Measurements from ENCODE around the gene FNIP2. TPM values are rescaled to one million over a fixed set of nuclear protein-coding genes. Genes with fewer than 3 reads are reported as not detected.

The FNIP2 gene
- total RNA-seq, 2 experiments from 2014 or later: 0.09 to 1.0 TPM

DNA sequence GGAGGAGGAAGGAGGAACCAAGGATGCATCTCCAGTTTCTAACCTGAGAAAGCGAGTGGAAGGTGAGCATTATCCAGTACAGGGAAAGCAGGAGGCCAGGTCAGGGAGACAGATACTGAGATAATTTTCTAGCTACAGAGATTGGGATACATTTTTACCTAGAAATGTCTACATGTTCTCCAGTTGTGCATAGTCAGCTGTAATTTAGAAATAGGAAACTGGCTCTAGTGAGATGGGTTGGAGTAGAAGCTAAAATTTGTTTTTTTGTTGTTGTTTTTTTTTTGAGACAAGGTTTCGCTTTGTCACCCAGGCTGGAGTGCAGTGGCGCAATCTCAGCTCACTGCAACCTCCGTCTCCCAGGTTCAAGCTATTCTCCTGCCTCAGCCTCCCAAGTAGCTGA lies 71.3 kb downstream of the FNIP2 start:
- Histone ChIP-seq H3K4me1 (ENCODE audit: insufficient read depth, low read length, poor library complexity, severe bottlenecking) (no peaks in the 10 kb centered on the region), H3K4me3 (ENCODE audit: low read depth, low read length, poor library complexity, severe bottlenecking) (no peak overlapping the region), H3K36me3 (ENCODE audit: insufficient read depth, low read length) (no peaks in the 10 kb centered on the region), H4K20me1 (ENCODE audit: insufficient read depth, low read length) (no peaks in the 10 kb centered on the region), H3K4me2 (ENCODE audit: low read length) (no peak overlapping the region), H2AFZ (ENCODE audit: low read length) (no peak overlapping the region), H3K9me2 (ENCODE audit: insufficient read depth, low read length) (no peaks in the 10 kb centered on the region), H3K27ac (ENCODE audit: low read depth, low read length, poor library complexity, severe bottlenecking) (no peak overlapping the region), H3K79me2 (ENCODE audit: insufficient read depth, low read depth, low read length) (no peaks in the 10 kb centered on the region), H3K9me3 (ENCODE audit: low read length) (no peaks in the 10 kb centered on the region)
- no TSS peak for BruUV-seq (replicated peaks)
- POLR2A ChIA-PET: interaction anchor here (0.6 to 1.1 kb wide), 3 partner anchors 12 to 572 kb away, joined by 3 to 5 read pairs (median 3); no protein-coding TSS in a partner anchor
- CTCF ChIA-PET (ENCODE audit: unreplicated experiment): no interaction called here
- TF ChIP-seq, protein P1, sequence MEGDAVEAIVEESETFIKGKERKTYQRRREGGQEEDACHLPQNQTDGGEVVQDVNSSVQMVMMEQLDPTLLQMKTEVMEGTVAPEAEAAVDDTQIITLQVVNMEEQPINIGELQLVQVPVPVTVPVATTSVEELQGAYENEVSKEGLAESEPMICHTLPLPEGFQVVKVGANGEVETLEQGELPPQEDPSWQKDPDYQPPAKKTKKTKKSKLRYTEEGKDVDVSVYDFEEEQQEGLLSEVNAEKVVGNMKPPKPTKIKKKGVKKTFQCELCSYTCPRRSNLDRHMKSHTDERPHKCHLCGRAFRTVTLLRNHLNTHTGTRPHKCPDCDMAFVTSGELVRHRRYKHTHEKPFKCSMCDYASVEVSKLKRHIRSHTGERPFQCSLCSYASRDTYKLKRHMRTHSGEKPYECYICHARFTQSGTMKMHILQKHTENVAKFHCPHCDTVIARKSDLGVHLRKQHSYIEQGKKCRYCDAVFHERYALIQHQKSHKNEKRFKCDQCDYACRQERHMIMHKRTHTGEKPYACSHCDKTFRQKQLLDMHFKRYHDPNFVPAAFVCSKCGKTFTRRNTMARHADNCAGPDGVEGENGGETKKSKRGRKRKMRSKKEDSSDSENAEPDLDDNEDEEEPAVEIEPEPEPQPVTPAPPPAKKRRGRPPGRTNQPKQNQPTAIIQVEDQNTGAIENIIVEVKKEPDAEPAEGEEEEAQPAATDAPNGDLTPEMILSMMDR (conservative IDR thresholded peaks at IDR 0.05; ENCODE audit: low read length): no peak
- no peak for TF ChIP-seq EZH2phosphoT487 (IDR thresholded peaks at IDR 0.05; ENCODE audit: borderline replicate concordance, low read depth, low read length)
- no peak for DNase-seq (ENCODE audit: low spot score)
- intact Hi-C loops (cut with micrococcal nuclease; ENCODE audit: unreplicated experiment): no loop called here

DNA sequence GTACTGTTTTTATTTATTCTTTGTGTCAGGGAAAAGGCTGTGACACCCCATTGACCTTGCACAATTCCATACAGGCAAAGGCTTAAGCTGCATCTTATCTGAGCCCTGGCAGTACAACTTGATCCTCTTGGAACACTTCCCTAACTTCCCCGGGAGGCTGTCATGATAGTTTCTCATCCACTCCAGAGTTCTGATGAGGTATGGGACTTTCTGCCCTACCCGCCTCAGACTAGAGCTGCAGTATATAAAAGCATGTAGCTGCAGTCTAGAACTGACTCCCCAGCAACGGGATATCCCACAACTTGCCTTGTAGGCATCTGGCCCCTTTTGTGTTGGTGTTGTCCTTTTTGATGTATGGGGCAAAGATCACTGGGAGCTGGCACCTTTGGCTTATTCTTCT lies 72.7 kb downstream of the FNIP2 start:
- H3K9me3 ChIP-seq (ENCODE audit: low read length): no peaks in the 10 kb centered on the region
- DNase-seq (ENCODE audit: low spot score): no peak
- H3K4me2 ChIP-seq (ENCODE audit: low read length): no peak overlapping the region
- no peaks in the 10 kb centered on the region for H3K79me2 ChIP-seq (ENCODE audit: insufficient read depth, low read depth, low read length)
- no peaks in the 10 kb centered on the region for H4K20me1 ChIP-seq (ENCODE audit: insufficient read depth, low read length)
- H2AFZ ChIP-seq (ENCODE audit: low read length): no peak overlapping the region
- POLR2A ChIA-PET: interaction anchor here (1.6 kb wide), 1 partner anchor 8 kb away, joined by 3 read pairs; no protein-coding TSS in a partner anchor
- intact Hi-C loops (cut with micrococcal nuclease; ENCODE audit: unreplicated experiment): no loop called here
- H3K9me2 ChIP-seq (ENCODE audit: insufficient read depth, low read length): no peaks in the 10 kb centered on the region
- no TSS peak for BruUV-seq (replicated peaks)
- no peak overlapping the region for H3K4me3 ChIP-seq (ENCODE audit: low read depth, low read length, poor library complexity, severe bottlenecking)
- no peaks in the 10 kb centered on the region for H3K36me3 ChIP-seq (ENCODE audit: insufficient read depth, low read length)
- CTCF ChIA-PET (ENCODE audit: unreplicated experiment): no interaction called here
- no peaks in the 10 kb centered on the region for H3K4me1 ChIP-seq (ENCODE audit: insufficient read depth, low read length, poor library complexity, severe bottlenecking)
- TF ChIP-seq, protein P1 (conservative IDR thresholded peaks at IDR 0.05; ENCODE audit: low read length): no peak
- no peak for TF ChIP-seq EZH2phosphoT487 (IDR thresholded peaks at IDR 0.05; ENCODE audit: borderline replicate concordance, low read depth, low read length)
- no peak overlapping the region for H3K27ac ChIP-seq (ENCODE audit: low read depth, low read length, poor library complexity, severe bottlenecking)

DNA sequence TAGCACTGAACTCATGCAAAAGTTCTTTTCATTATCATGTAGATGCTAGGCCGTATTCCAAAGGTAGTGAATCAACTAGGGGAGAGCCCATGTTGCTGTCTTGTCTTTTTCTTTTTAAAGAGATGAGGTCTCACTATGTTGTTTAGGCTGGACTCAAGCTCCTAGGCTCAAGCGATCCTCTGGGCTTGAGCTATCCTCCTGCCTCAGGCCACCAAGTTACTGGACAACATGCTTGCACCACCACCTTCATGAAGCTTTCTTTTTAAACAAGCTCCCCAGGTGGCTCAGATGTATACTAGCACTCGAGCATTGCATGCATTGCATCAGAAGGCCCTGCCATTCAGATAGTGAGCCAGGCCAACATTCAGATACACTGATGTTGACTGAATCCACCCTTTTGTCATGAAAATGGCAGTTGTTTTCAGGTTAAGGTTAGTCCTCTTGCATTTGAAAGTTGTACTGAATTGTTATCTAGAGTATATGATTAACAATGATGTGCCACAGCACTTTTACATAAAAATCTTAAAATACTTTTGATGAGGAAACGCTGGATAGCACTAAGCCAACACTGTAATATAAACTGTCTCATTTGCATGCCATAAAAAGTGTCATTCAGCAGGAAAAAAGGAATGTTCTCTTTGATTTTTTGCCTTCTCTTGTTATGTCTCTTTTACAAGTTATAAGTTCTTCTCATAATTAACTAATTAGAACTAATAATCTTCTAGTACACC lies 76.7 kb downstream of the FNIP2 start:
- ChIA-PET POLR2A (interaction anchor here (0.7 to 1.9 kb wide), 3 partner anchors 9 to 170 kb away, joined by 3 to 8 read pairs (median 4); no protein-coding TSS in a partner anchor), CTCF (ENCODE audit: unreplicated experiment) (no interaction called here)
- BruUV-seq (replicated peaks): no TSS peak
- H3K36me3 ChIP-seq (ENCODE audit: insufficient read depth, low read length): no peaks in the 10 kb centered on the region
- DNase-seq (ENCODE audit: low spot score): no peak
- no peaks in the 10 kb centered on the region for H3K79me2 ChIP-seq (ENCODE audit: insufficient read depth, low read depth, low read length)
- H3K27ac ChIP-seq (ENCODE audit: low read depth, low read length, poor library complexity, severe bottlenecking): no peak overlapping the region
- H2AFZ ChIP-seq (ENCODE audit: low read length): no peak overlapping the region
- no peak overlapping the region for H3K4me3 ChIP-seq (ENCODE audit: low read depth, low read length, poor library complexity, severe bottlenecking)
- intact Hi-C loops (cut with micrococcal nuclease; ENCODE audit: unreplicated experiment): no loop called here
- no peaks in the 10 kb centered on the region for H4K20me1 ChIP-seq (ENCODE audit: insufficient read depth, low read length)
- H3K9me3 ChIP-seq (ENCODE audit: low read length): no peaks in the 10 kb centered on the region
- TF ChIP-seq, protein P1 (conservative IDR thresholded peaks at IDR 0.05; ENCODE audit: low read length): no peak
- TF ChIP-seq EZH2phosphoT487 (IDR thresholded peaks at IDR 0.05; ENCODE audit: borderline replicate concordance, low read depth, low read length): no peak
- no peaks in the 10 kb centered on the region for H3K9me2 ChIP-seq (ENCODE audit: insufficient read depth, low read length)
- no peak overlapping the region for H3K4me2 ChIP-seq (ENCODE audit: low read length)
- no peaks in the 10 kb centered on the region for H3K4me1 ChIP-seq (ENCODE audit: insufficient read depth, low read length, poor library complexity, severe bottlenecking)

Data from OCI-LY7 (cell line).